ENCODE data around the gene MRPS25. TPM values are rescaled to one million over a fixed set of nuclear protein-coding genes. Genes with fewer than 3 reads are reported as not detected.

The MRPS25 gene
- polyA plus RNA-seq, 2 of the 4 experiments (the other 2 are of a cell fraction): 42.0 to 78.4 TPM

DNA sequence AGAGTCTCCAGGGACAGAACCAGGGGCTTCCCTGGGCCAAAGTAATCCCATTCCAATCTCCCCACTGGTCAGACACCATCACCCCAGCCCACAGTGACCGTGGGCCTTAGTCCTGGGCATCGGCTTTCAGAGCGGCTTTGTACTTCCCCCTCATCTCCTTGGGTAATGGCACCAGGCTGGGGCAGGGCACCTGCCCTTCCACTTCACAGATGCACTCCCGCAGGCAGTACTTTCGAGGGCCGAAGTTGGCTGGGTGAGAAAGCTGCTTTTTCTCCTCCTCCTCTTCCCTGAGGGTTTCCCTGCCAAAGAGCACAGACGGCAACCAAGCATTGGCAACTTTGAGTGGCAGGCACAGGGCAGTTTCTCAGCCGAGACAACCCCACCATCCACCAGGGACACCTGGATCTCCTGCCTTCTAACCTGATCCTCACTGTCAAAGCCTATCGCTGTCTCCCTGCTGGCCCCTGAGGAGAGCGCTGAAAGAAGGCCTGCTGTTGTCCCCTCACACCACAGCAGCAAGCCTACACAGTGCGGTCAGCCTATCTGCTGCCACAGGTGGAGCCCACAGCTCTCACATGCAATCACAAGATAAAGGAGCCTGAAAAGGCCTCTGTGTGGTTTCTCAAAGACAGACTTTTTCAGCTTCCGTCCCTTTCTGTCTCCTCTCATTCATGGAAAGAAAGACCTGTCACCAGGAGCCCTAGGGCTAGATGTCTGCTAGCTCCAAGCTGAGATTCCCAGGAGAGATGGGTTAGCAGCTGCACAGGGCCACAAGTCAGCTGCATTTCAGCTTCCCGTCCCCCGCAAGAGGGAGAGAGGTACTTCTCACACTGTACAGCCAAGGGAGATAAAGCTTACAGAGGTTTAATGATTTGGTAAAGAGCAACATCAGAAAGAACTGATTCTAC lies 12.5 kb downstream of the MRPS25 start:
- Histone ChIP-seq H3K4me1 (no peaks in the 10 kb centered on the region), H3K9me3 (no peaks in the 10 kb centered on the region), H3K4me2 (no peak overlapping the region), H3K27ac (no peak overlapping the region), H3K4me3 (no peak overlapping the region)
- POLR2A ChIA-PET: no interaction called here
- CTCF ChIA-PET: interaction anchor here (1.1 to 1.6 kb wide), 2 partner anchors 9 to 126 kb away, joined by 4 to 5 read pairs; no protein-coding TSS in a partner anchor
- FAIRE-seq (no peak), ATAC-seq (peak in 1 of 2 experiments; percentile 7; a peak in 1 of 6 replicates), DNase-seq (ENCODE audit: low read depth in 1 of 2, low spot score in 1 of 2) (no peak)
- 96% methylated on average over 14 of the region's 14 CpGs for WGBS (ENCODE audit: missing lambda C conversion rate)
- TF ChIP-seq HDAC2 (IDR thresholded peaks at IDR 0.05): no peak
- no peak for TF ChIP-seq TP53 (CRISPR knock-in tag; IDR thresholded peaks at IDR 0.05)
- no peak for TF ChIP-seq BCL3 (IDR thresholded peaks at IDR 0.05)
- no peak for TF ChIP-seq CEBPB (IDR thresholded peaks at IDR 0.05)
- no peak for TF ChIP-seq ZC3H11A (IDR thresholded peaks at IDR 0.05)
- TF ChIP-seq NPAS2 (CRISPR knock-in tag; IDR thresholded peaks at IDR 0.05; ENCODE audit: borderline replicate concordance): no peak
- no peak for TF ChIP-seq RARB (CRISPR knock-in tag; IDR thresholded peaks at IDR 0.05)
- no peak for TF ChIP-seq MYC (IDR thresholded peaks at IDR 0.05; ENCODE audit: borderline replicate concordance, low read length)
- no peak for TF ChIP-seq HES2 (IDR thresholded peaks at IDR 0.05)
- TF ChIP-seq EHMT2 (IDR thresholded peaks at IDR 0.05; ENCODE audit: low read depth): no peak
- no peak for TF ChIP-seq JUNB (IDR thresholded peaks at IDR 0.05)
- no peak; a peak in 1 of 5 replicates for TF ChIP-seq JUN (IDR thresholded peaks at IDR 0.05)
- TF ChIP-seq BHLHE40 (IDR thresholded peaks at IDR 0.05; ENCODE audit: low read depth, low read length): no peak
- TF ChIP-seq HOXB5 (CRISPR knock-in tag; IDR thresholded peaks at IDR 0.05): no peak
- TF ChIP-seq RCOR1 (IDR thresholded peaks at IDR 0.05; ENCODE audit: low read depth, low read length): no peak
- no peak for TF ChIP-seq KDM5A (IDR thresholded peaks at IDR 0.05)
- TF ChIP-seq RNF2 (IDR thresholded peaks at IDR 0.05; ENCODE audit: borderline replicate concordance, low read depth): no peak

DNA sequence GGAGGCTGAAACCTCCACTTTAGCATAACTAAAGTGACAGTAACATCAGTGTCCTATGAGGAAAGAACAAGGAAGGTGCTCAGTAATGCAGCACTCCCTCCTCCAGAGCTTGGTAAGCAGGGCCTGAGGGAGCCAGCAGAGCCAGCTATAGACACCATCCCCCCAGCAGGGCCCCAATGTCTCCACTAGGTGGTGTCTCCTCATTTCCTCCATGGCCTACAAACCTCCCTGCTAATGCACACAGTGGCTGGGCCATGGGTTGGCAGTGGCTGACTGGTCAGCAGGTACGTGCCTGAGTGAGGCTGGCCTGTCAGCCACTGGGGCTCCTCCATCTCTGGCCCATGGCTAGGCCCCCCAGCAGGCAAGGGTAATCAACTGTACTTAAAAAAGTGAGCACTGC lies 13.6 kb downstream of the MRPS25 start:
- TF ChIP-seq, protein P1, sequence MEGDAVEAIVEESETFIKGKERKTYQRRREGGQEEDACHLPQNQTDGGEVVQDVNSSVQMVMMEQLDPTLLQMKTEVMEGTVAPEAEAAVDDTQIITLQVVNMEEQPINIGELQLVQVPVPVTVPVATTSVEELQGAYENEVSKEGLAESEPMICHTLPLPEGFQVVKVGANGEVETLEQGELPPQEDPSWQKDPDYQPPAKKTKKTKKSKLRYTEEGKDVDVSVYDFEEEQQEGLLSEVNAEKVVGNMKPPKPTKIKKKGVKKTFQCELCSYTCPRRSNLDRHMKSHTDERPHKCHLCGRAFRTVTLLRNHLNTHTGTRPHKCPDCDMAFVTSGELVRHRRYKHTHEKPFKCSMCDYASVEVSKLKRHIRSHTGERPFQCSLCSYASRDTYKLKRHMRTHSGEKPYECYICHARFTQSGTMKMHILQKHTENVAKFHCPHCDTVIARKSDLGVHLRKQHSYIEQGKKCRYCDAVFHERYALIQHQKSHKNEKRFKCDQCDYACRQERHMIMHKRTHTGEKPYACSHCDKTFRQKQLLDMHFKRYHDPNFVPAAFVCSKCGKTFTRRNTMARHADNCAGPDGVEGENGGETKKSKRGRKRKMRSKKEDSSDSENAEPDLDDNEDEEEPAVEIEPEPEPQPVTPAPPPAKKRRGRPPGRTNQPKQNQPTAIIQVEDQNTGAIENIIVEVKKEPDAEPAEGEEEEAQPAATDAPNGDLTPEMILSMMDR (IDR thresholded peaks at IDR 0.05): peak; percentile 42
- TF ChIP-seq RAD21 (conservative IDR thresholded peaks at IDR 0.05 in 1 of 2, IDR thresholded peaks at IDR 0.05 in 1 of 2): 0 out of 5 replicates have a peak, but pooled peaks of 1 of the 2 experiments have one; percentile 1
- TF ChIP-seq EHMT2 (IDR thresholded peaks at IDR 0.05; ENCODE audit: low read depth): no peak
- WGBS (ENCODE audit: missing lambda C conversion rate): 29% methylated on average over 1 of the region's 1 CpG
- H3K9me3 ChIP-seq: no peaks in the 10 kb centered on the region
- POLR2A ChIA-PET: interaction anchor here (1.4 kb wide), 1 partner anchor 13 kb away, joined by 4 read pairs; no protein-coding TSS in a partner anchor
- FAIRE-seq (no peak), ATAC-seq (peak; percentile 96 to 99), DNase-seq (ENCODE audit: low read depth in 1 of 2, low spot score in 1 of 2) (peak; percentile 60 to 81)
- CTCF ChIA-PET: interaction anchor here (0.9 to 1.7 kb wide), 7 partner anchors 8 to 131 kb away, joined by 3 to 6 read pairs (median 4); no protein-coding TSS in a partner anchor
- H3K4me1 ChIP-seq: no peaks in the 10 kb centered on the region
- H3K4me2 ChIP-seq: no peak overlapping the region
- H3K27ac ChIP-seq: no peak overlapping the region
- H3K4me3 ChIP-seq: no peak overlapping the region
